HG03139 (cell line): ENCODE measurements around the gene EPHB2.

Source experiments
- ATAC-seq: cut with Tn5 transposase; IDR thresholded peaks from one replicate; pipeline ENCODE4 v1.9.1; 2021; ENCODE audit not compliant: unreplicated experiment

EPHB2 gene

DNA sequence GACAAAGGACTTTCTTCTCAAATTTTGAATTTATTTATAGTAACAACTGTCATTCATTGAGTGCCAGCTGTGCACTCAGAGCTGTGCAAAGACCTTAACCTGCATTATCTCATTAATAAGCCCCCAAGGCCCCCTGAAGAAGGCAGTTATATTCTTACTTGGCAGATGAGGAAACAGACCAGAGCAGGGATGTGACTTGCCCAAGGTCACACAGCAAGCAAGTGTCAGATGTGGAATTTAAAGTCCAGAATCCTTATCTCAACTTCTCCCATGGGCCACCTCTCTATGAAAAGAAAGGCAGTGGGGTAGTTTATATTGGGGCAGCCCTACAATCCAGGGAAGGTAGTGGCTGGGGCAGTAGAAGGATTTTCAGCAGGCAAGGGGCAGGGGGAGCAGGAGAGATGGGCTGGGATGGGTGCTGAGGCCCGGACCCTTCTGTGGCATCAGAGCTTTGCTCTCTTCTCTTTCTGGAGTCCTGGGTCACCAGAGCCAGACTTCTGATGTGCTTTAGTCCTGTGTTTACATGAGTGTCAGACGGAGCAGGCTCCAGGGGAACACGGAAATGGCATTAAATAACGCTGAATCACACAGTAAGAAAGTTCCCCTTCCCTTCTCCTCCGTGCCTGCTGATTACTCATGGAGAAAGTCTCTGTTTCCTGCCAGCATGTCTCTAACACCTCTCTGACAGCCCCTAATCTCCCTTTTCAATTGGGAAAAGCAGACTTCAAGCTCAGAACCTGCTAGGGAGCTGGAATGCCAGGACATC is 39.5 kb downstream of the EPHB2 start:
- ATAC-seq = no peak

DNA sequence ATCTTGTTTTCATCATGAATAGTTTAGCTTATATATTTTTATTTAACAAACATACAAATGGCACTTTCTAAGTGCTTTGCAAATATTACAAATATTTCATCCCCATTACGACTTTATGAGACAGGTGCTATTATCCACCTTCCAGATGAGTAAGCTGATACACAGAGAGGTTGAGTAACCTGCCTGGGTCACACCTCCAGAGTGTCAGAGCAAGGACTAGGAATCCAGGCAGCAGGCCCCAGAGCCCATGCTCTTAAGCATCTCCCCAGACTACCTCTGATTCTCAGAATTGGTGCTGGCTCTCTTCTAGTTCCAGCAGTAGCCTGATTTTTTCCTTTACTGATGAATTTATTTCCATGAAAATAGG is 40.0 kb downstream of the EPHB2 start:
- ATAC-seq = no peak

DNA sequence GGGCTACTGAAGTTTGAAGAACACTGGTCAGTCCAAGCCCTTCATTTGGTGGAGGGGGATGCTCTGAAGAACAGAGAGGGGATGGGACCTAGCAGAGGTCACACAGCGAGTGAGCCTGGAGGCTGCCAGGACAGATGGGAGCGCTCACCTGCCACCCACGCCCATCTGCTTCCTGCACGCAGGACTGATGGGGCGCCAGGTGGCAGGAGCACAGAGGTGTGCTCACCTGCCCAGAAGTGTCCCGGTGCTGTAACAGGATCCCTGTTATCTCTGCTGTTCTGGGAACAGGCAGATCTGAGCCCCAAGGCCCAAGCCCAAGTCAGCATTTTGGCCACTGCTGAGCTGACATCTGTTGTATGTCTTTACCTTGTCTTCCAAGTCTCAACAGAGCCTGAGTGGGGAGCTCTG is 40.5 kb downstream of the EPHB2 start:
- no peak for ATAC-seq

DNA sequence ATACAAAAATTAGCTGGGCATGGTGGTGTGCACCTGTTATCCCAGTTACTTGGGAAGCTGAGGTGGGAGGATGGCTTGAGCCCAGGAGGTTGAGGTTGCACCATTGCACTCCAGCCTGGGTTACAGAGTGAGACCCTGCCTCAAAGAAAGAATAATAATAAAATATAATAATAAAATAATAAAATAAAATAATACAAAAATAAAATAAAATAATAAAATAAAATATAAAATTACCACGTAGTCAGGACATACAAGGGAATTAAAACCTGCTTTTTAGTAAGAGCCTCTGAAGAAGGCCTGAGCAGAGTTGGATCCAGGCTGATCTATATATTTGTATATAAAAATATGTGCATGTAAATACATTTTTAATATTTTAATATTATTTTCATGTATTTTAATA is 41.7 kb downstream of the EPHB2 start:
- ATAC-seq = no peak

DNA sequence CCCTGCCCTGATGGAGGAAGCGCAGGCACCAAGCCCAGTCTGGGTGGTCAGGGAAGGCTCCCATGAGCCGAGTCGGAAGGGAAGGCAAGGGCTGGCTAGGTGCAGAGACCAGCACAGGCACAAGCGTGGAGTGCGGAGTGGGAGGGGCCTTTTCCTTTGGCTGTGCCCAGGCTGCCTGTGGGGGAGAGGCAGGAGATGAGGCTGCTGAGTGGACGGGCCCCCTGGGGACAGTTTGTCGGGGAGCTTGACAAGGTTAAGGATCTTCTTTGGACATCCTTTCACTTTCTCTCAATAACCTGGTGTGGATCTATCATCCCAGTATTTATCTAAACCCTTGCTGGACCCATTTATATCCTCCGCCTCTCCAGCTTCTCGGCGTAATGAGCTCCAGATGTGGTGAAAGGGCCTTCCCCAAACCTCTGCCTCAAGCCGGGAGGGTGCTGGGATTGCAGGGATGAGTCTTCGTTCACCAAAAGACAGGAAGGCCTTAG is 42.9 kb downstream of the EPHB2 start:
- no peak for ATAC-seq

DNA sequence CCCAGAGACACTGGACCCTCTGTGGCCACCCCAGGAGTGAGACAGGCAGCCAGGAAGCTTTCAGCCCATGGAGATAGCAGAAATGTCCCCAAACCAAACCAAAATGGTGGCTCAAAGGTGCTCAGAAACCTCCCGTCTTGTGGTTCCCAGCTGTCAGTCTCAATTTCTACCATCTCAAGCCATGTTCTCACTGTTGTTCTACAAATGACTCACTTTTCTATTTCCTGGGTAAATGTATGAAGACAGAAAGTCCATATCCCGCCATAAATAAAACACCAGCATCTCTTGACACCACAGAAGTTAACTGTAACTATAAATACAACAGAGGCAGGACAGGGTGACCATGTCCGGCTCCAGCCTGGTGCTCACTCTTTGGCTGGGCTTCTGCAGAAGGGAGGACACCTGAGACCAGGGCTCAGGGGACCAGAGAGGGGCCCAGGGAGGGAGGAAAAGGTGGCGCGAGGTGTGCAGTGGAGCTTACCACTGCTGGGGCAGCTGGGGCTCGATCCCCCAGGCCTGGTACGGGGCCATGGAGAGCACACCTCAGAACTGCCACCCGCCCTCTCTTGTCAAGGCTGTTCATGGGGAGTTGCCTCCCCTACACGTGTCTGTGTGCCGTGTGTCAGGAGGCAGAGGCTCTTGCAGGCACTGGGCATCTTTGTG is 43.6 kb downstream of the EPHB2 start:
- ATAC-seq = no peak

DNA sequence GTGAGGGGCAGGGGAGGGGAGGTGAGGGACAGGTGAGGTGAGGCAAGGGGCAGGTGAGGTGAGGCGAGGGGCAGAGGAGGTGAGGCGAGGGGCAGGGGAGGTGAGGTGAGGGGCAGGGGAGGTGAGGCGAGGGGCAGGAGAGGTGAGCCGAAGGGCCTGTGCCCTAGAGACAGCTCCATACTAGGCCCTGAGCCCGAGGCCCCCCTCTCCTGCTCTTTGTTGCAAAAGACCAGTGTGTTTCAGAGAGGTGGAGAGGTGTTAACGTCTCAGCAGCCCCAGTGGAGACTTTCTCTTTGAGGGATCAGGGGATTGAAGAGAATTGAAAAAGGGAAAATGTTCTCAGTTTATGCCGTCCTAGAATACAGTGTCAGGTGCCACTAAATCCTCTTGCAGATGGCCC is 44.2 kb downstream of the EPHB2 start:
- ATAC-seq = no peak

DNA sequence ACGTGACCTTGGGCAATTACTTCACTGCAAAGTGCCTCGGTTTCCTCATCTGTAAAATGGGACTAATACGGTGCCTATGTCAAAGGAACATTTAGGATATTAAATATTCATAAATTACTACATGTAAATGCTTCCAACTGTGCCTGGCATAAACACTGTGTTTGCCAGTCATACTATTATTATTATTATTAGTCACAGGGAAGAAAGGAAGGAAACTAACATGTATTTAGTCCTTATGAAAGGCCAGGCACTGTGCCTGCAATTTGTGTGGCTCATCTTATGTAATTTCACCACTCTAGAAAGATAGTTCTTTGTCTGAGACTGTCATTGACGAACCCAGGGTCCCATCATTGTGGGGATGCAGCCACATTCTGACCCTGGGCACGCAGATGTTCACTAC is 45.0 kb downstream of the EPHB2 start:
- ATAC-seq = no peak

DNA sequence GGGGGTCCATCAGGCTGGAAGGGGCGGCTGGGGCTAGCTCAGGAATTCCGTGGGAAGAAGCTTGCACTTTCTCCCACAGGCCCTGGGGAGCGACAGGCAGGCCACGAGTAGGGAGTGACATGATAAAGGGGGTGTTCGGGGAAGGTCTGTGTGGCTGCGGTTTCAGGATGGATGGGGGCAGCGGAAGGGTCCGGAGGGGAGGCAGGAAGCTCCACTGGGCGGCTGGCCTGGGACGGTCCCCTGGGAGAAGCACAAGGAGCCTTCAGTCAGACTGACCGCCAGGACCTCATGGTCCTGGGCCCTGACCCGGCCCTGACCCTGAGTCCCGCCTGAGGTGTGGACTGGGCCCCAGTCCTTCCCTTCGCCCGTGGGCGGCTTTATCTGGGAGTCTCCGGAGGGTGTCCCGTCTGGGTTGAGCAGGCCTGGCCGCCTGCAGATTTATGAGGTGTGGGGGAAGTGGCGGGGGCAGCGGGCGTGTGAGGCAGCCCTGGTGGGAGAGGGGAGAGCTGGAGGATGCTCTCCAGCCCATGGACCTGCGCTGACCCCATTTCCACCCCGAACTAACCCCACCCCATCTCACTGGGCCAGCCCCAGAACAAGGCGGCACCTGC is 45.6 kb downstream of the EPHB2 start:
- no peak for ATAC-seq

DNA sequence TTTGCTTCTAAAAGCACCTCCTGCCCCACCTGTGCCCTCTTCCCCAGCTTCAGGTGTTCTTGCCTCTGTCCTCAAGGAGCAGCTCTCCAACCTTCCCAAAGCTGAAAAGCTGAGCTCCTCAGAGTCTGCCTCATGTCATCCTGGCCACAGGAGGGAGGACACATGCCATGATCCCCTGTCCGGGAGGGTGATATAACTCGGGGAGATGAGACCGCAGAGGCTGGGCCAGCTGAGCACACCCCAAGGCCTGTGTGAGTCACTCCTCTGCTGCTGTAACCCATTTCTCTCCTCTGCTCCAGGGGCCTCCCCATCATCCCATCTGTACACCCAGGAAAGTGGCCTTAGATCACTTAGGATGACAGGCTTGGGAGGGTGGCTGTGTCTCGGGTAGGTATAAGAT is 49.8 kb downstream of the EPHB2 start:
- no peak for ATAC-seq

DNA sequence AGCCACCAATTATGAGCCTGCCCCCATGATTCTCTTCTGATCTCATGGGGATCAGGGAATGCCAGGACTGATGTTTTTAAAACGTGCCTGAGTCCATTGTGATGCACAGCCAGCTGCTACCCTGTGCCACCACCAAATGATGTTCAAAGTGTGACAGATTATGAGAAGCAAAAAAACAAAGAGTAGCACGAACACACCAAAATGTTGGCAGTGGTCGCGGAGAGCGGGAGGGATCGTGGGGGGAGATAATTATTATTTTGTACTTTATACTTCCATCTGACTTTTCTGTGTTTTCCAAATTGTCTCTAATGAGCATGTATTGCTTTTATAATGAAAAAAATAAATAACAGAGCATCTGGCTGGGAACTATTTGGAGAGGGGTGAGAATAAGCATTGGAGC is 50.5 kb downstream of the EPHB2 start:
- ATAC-seq = no peak

DNA sequence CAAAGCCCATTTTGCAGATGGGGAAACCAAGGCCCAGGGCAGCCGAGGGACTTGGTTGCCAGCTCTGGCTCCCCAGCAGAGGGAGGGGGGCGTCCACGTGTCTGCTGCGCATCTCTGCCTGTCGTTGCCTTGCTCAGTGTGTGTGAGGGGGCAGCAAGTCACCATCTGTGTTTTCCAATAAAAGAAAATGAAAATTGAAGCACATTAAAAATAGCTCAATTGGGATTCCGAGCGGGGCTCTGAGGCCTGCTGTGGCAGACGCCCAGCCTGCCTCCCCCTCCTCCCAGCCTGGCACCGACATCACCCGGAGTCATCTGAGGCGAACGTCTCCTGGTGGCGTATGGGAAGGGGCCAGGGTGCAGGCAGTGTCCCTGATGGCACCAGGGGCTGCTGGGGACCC is 51.2 kb downstream of the EPHB2 start:
- ATAC-seq = no peak

DNA sequence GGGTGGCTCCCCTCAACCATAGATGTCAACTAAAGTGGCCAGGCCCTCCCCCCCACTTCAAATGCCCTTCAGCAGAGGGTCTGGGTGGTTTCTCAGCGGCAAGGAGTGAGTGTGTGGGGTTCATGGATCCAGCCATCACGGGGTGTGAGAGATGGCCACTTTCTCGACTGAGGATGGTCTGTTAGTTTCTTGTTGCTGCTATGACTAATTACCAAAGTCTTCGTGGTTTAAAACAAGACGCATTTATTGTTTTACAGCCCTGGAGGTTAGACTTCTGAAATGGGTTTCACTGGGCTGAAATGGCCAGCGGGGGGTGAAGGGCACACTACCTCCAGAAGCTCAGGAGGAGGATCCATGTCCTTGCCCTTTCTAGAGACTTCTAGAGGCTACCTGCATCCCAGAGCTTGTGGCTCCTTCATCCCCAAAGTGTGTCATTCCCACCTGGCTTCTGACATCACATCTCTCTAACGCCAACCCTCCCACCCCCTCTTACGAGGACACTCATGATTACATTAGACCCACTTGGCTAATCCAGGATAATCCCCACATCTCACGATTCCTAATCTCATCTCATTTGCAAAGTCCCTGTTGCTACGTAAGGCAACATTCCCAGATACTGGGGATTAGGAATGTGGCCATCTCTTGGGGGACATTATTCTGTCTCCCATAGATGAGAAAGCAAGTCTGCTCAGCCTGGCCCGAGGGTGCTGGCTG is 53.0 kb downstream of the EPHB2 start:
- no peak for ATAC-seq

DNA sequence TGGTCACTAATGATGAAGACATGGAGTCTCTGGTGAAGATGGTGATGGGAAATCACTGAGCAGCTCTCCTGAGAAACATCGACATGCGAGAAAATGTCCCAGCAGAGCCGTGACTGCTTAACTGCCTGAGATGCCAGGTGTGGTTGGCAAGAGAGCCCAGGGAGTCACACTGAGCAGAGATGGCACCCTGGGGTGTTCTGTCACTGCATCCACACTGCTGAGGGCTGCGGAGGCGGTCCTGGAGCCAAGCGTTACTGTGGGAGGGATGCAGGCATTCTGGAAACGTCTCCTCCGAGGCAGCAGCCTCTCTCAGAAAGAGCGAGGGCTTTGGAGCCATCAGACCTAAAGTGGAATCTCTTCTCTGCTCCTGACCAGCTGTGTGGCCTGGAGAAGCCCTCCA is 57.2 kb downstream of the EPHB2 start:
- ATAC-seq = no peak

DNA sequence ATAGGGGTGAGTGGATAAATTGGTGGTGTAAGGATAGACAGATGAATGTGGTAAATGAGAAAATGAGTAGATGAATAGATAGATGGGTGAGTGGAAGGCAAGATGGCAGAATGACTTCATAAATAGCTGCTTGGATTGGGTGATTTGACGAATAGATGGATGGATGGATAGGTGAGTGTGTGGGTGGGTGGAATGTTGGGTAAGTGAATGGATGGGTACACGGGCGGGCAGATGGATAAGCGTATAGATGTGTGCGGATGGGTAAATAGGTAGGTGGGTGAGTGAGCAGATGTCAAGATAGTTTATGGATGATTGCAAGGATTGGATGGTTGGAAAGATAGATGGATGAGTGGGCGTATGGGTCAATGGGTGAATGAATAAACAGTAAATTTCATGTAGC is 59.3 kb downstream of the EPHB2 start:
- no peak for ATAC-seq

DNA sequence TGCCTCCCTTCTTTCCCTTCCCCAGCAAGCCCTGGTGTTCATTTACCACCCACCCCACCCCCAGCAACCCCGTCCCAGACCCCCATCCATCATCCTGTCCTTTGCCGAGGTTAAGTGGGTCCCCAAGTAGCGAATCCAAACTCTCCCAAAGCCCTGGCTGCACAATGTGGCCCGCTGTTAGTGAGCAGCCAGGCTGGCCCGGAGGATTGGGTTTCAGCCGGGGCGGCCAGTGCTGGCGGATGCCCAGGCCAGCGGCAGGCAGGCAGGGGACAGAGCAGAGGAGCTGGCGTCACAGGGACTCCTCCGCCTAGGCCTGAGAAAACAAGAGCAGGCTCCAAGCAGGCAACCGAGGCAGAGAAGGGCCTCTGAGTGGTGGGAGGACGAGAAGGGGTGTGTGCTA is 61.4 kb downstream of the EPHB2 start:
- ATAC-seq = no peak

DNA sequence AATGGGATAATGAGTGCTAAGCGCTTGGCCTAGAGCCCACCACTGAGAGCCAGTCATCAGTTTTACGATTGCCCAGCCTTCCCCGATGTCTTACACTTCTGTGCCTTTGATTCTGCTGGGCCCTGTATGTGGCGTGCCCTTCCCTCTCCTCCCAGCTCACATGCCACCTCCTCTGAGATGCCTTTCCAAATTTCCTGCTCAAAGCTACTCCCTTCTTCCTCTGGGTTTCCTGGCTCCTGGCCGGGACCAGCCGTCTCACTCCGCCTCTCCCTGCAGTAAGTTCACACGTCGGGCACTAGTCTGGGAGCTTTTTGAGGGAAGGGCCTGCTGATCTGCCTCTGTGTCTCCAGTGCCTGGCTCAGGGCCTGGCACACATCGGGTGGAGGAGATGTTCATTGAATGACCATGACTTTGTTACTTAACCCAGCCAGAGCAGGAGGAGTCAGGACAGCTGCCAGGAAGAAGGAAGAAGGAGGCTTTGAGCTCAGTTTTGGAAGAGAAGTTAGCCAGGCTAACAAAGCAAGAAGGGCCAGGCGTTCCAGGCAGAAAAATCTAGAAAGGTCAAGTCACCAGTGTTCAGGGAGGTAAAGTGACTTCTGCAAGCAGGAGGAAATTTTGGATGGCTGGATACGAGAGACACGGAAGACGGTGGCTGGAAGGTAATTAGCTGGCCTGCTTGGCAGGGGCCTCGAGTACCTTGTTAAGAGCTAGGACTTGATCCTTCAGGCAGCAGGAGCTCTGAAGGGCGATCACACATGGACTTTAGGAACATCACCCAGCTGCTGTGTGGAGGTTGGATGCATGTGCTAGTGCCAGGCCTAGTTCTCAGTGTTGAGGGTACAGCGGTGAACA is 63.6 kb downstream of the EPHB2 start:
- ATAC-seq = no peak

DNA sequence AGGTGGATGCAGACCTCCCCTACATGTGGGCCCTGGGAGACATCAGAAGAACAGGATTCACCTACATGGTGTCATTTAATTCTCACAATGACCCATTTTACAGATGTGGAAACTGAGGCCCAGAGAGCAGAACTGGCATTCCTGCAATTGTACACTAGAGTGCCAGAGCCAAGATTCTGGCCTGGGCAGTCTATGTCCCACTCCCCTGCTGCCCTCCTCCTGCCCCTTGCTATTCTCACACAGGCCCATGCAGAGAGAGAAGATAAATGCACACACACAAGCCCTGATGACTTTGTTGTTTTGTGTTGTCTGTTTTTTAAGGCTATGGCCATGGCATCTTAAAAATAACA is 64.2 kb downstream of the EPHB2 start:
- no peak for ATAC-seq

DNA sequence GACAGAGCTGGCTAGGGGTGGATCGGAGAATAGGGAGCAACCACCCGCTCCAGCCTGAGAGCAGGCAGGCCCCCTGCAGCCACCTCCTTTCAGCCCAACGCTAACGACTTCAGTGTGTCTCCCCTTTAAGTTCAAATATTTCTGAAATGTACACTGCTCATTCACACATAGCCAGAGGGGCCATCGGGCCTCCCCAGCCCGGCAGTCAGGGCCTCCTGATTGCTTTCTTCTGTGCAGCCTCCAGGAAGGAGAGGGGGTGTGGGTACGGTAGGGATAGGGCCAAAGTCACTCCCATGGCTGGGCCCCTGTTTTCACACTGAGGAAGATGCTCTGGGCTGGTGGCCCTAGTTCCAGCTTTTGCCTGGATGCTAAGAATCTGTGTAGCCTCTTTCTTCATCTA is 64.8 kb downstream of the EPHB2 start:
- no peak for ATAC-seq

DNA sequence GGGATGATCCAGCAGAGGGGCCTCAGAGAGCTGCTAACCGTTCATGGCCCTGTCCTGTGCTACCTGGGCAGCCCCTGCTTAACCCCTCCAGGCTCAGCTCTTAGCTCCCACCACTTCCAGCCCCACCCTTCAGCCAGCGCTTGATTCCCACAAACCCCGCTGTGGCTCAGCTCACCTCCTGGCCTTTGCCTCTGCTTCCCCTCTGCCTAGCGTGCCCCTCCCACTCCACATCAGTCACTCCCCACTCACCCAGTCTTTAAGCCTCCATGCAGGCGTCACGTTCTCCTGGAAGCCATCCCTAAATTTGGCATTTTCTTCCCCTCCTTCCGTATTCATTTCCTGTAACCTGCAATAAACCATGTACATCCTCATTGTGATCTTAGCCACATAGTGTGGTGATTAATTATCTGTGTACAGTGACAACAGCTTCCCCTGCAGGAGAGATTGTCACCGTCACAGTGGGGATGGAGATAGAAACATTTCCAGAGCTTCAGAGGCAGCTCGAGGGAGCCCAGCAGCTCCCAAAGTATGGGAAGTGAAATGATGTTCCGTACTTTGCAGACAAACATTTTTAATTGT is 65.5 kb downstream of the EPHB2 start:
- ATAC-seq = no peak
